Stimulated activated CD4-positive, alpha-beta T cell treated with anti-CD3 and anti-CD28 coated beads, Interleukin-4, amount 100 ng/mL, for 1 hour (primary cell): Measurements from ENCODE around the gene KPNA6.
"Not testable (repeated sequence)": the region's sequence is repeated elsewhere in the genome, so short reads cannot be mapped to it uniquely, and the experiment has no call there.

Experiments used
- DNase-seq: peaks from one replicate; pipeline ENCODE4 v3.0.0-alpha.2; 2020

Gene KPNA6

DNA sequence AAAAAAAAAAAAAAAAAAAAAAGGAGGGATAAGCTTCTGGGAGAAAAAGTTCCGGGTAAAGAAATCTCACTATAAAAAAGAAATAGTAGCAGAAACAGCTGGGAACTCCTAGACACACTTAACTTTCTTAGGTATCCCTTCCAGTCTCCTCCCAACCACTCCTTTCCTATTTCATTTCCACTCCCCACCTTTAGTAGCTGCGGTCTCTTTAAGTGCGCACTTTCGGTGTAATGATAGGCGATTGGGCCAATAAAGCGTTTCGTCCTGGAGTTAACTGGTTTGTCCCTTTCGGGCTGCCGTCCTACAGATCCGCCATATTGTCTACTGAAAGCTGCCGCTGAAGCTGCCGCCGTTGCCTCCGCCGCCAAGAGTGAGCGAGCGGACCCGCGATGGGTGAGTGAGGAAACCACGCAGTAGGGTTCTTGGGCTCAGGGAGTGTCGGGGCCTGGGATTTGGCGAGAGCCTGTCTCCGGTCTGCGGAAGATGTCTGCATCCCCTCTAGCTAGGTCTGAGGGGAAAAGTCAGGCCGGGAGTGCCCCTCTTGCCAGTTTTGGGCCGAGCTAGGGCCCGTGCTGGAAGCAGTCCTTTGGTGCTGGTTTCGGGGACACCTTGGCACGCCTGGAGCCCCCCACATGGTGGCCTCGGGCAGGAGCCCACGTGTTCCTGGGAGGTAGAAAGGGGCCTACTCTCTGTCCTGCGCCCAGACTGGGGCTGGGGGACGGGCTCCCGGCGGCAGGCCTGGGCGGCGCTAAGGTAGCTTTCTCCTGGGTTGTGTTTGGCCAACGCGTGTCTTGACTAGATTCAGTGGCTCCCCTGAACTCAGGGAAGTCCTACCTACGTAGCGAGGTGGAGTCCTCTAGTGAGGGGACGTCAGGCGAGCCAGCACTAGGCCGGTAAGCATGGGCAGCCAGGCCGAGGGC lies at the start of gene KPNA6:
TSS of gene KPNA6 (plus strand) at position 315 of the 920 bp plus-strand sequence. CDS start at position 390, 75 bp downstream.
- peak; percentile 84 for DNase-seq

DNA sequence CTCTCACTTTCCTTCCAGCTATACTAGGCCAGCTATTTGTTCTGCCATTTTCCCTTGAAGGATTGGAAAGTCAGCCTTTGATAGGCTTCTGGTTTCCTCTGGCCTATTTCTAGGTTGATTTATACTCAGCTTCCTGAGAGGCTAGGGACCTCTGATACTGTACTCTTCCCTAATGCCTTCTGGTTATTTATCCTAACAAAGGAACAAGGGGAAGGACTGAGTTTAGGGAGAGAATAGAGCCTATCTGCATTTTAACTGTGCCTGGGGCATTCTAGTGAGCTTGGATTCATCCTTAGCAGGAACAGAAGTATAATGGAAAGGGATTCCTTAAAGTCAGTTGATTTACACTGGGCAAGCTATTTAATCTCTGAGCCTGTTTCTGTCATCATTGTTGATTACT lies 46.9 kb upstream of the KPNA6 start:
- DNase-seq: no peak

DNA sequence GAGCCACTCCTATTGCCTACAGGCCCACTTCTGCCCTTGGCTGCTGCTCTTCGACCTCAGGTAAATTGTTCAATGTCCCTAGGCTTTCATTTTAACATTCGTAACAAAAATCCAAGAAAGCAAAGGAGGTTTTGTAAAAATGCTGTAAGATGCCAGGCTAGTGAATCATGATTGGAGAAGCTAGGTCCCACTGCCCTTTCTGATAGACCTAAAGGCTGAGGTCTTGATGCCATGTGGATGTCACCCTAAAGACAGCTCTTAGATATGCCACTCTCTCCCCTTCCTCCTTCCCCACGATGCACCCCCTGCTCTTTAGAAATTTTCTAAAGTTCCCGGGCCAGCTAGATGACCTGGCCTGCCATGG lies 45.0 kb upstream of the KPNA6 start:
- DNase-seq: no peak

DNA sequence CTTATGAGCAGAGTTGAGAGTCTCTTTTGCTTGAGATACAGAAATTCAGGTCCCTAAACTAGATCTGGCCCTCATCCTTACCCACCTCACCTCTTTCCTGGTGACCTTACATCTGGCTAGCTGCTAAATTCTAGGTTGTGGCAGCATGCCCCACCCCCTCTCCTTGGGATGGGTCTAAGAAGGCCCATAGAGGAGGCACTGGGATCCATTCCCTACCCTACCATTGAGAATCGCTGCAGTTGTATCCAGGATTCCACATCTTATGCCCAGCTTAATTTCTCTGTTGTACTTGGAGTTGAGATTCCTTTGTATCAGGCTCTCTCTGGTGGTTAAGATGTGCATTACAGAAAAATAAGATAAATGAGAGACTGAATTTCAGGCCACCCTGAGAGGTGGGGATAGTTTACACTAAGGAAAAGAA lies 44.6 kb upstream of the KPNA6 start:
- no peak for DNase-seq

DNA sequence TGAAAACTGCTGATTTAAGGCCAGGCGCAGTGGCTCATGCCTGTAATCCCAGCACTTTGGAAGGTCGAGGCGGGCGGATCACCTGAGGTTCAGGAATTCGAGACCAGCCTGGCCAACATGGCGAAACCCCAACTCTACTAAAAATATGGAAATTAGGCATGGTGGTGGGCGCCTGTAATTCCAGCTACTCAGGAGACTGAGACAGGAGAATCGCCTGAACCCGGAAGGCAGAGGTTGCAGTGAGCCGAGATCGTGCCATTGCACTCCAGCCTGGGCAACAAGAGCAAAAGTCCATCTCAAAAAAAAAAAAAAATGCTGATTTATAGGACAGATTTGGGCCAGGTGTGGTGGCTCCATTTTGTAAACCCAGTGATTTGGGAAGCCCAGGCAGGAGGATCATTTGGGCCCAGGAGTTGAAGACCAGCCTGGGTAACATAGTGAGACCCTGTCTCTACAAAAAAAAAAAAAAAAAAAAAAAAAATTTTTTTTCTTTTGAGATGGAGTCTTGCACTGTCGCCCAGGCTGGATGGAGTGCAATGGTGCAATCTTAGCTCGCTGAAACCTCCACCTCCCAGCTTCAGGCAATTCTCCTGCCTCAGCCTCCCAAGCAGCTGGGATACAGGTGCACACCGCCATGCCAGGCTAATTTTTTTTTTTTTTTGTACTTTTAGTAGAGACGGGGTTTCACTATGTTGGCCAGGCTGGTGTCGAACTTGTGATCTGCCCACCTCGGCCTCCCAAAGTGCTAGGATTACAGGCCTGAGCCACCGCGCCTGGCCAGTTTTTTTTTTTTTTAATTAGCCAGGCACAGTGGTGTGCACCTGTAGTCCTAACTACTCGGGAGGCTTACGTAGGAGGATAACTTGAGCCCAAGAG lies 42.0 kb upstream of the KPNA6 start:
- DNase-seq: not testable (repeated sequence)

DNA sequence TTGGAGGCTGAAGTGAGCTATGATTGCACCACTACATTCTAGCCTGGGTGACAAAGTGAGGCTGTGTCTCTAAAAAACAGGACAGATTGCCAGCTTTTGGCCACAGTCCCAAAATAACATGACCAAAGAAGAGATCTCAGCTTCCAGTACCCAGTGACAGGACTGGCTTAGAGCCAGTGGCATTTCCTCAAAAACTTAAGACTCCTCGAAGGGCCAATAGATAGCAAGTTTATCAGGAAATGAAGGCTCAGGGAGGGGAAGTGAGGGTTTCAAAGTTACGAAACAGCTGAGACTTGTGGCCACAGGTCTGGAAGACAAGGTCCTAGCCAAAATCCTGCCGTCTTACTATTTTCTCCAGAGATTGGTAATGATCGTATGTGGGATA lies 41.4 kb upstream of the KPNA6 start:
- no peak for DNase-seq

DNA sequence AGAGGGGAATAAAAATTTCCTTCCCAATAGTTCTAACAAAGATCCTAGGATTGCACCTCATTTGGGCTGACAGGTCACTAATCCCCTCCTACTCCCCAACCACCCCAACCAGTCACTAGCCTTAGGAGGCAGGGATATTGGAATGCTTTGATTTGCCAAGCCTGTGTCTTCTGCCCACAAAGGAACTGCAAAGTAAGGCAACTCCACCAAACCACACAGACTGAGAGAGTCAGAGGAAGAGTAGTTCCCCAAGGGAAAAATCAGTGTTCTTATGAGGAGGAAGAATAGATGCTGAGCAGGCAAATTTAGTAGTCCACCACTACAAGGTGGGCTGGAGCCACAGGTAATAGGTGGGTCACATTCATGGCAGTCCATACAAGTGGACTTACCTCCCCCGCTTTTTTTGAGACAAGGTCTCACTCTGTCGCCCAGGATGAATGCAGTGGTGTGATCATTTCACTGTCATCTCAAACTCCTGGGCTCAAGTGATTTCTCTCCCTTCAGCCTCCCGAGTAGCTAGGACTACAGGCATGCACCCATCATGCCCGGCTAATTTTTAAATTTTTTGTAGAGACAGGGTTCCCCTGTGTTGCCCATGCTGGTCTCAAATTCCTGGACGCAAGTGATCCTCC lies 38.8 kb upstream of the KPNA6 start:
- no peak for DNase-seq

DNA sequence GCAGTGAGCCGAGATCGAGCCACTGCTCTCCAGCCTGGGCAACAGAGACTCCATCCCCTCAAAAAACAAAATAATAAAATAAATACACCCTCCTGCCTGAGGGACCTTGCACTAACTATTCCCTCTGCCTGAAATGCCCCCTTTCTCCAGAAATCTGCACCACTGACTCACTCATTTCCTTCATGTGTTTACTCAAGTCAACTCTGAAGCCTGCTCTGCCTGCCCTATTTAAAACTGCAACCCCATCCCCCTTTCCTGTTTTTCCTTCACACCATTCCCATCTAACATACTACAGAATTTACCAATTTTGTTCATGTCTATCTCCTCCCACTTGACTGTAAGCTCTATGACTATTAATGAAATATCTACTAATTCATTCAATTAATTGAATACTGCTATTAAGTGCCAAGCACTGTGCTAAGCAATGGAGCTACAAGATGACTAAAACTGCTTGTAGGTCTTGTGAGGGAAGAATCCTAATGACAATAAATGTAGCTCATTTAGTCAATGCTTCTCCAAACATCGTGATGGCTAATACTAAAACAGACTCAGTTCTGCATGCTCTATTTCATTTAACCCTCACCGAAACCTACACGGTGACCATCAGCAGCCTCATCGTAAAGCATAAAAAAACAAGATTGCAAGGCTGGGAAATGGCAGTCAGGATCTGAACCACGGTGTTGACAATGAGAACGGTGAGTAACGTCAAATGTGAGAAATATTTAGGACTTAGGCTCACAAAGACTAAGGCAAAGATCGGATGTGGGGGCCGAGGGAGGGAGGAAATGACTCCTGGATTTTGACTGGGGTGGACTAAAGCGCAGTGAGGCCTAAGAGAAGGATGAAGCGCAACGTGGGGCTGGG lies 35.9 kb upstream of the KPNA6 start:
- no peak for DNase-seq

DNA sequence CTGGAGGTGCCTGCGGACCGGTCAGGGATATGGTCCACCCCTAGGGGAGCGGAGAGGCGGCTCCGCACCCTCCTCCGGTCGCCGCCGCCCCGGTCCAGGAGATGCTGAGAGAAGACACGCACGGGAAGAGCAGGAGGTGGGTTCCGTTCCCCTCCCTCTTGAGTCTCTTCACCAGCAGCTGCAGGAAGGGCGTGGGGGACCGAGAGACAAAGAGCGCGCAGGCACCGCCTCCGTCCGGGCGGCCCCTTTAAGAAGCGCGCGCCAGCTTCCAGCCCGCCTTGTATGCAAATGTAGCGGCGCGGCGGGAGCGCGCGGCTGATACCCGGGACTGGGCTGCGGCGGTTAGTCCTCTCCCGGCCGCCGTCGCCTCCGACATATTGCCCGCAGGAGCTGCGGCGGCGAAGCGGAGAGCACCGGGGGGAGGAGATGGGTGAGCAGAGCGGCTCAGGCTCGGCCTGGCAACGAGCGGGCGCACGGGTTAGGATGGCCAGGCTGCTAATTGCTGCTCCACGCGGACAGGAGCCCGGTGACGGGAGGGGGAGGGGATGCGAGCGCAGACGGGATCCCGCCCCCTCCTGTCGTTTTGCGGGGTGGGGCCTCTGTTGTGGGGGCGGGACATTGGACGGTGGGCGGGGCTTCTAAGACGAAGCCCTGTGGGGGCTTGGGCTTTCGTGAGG lies 35.1 kb upstream of the KPNA6 start, which contains the start of gene TMEM39B:
TSS of gene TMEM39B (plus strand) at position 318 of the 677 bp plus-strand sequence. CDS start at position 427, 109 bp downstream.
- peak; percentile 92 for DNase-seq

DNA sequence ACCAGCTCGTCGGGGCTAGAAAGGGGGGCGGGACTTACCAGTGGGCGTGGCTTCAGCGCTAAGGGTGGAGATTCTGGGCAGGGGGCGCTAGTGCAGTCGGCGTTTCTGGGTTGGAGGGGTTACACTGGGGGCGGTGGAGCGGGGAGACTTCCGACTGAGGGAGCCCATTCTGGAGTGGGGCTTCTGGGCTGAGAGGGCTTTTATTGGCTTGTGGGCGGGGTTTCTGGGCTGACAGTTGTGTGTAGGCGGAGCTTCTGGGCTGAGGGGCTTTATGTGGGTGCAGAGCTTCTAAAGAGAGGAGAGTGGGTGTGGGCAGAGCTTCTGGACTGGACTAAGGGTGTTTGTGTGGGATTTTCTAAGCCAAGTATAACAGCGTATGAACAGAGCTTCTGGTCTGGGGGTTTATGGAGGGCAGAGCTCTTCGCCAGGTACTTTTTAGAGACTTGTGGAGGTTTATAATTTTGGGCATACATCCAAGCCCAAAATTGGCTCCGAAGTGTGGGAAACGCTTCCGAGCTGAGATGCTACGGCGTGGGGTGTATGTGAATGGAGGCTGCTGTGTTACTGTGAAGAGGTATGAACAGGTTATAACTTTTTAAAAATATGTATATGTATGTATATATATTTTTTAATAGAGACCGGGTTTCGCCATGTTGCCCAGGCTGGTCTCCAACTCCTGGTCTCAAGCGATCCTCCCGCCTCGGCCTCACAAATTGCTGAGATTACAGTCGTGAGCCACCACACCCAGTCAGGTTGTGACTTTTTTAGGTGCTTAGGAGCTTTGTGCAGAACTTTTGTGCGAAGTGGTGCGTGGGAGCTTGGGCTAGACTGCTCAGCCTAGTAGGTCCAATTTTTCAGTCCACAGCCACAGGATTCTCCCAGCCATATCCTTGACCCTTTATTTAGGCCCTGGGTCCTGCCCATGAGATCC lies 34.3 kb upstream of the KPNA6 start:
- no peak for DNase-seq

DNA sequence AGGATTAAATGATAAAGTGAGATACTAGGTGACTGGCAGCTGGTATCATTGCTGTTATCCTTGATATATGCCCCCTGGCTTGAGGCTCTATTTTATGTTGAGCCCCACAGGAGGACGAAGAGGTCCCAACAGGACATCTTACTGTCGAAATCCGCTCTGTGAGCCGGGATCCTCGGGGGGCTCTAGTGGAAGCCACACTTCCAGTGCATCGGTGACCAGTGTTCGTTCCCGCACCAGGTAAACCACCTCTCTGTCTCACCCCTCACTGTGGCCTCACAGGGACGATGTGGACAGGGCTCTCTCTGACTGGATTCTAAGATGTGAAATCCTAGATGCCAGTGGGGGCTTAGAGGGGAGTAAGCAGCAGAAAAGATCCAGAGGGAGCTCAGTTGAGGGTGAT lies 33.0 kb upstream of the KPNA6 start:
- no peak for DNase-seq

DNA sequence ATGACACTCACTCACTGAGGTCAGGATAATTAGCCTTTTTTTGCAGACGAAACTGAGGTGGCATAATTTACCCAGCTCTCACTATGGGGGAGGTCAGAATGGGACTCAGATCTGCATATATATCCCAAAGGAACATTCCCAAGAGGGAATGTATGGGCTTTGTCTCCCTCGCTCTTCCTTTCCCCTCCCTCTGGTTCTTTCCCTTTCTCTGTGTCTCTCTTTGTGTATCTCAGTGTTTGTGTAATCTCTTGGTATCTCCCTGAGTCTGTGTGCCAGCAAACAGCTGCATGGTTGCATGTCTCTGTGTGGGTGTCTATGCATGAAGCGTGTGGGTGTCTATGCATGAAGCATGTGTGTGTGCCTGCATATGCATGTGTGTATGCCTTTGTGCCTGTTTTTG lies 30.4 kb upstream of the KPNA6 start:
- DNase-seq: no peak

DNA sequence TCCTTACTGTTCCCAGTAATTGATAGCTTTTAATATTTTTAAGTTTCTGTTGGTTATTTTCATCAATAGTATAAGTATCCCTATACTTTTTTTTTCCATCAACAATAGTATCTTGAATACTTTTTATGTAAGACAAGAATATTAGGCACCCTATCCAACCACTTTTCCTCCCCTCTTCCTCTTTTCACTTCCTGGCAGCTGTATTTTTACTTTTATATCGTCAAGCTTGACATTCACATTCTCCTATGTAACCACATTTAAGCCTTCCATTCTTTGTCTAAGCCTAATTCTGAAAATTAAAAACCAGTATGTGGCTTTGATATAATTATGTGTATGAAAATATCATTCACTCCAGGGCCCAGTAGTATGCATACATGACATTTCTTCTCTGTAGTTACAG lies 25.8 kb upstream of the KPNA6 start:
- no peak for DNase-seq

DNA sequence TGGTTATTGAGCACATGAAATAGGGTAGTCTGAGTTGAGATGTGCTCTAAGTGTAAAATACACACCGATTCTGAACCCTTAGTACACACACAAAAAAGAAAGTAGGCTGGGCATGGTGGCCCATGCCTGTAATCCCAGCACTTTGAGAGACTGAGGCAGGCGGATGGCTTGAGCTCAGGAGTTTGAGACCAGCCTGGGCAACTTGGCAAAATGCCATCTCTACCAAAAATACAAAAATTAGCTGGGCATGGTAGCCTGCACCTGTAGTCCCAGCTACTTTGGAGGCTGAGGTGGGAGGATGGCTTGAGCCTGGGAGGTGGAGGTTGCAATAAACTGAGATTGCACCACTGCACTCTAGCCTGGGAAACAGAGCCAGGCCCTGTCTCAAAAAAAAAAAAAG lies 21.5 kb upstream of the KPNA6 start:
- not testable (repeated sequence) for DNase-seq

DNA sequence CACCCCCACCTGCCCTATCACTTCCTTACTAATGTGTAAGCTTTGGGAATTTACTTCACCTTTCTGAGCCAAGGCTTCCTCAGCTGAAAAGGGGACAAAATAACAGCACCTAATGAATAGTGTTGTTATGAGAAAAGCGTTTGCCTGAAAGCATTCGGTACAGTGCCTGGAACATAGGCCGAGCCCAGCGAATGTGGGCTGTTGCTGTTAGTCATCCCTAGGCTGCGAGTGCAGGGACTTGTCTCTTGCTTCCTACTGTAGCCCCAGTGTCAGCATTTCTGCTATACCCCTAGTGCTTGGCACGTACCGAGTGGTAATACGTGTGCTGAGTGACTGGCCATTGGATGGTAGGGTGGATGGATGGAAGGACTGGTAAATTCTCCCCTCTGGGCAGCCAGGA lies 16.7 kb upstream of the KPNA6 start:
- DNase-seq: no peak

DNA sequence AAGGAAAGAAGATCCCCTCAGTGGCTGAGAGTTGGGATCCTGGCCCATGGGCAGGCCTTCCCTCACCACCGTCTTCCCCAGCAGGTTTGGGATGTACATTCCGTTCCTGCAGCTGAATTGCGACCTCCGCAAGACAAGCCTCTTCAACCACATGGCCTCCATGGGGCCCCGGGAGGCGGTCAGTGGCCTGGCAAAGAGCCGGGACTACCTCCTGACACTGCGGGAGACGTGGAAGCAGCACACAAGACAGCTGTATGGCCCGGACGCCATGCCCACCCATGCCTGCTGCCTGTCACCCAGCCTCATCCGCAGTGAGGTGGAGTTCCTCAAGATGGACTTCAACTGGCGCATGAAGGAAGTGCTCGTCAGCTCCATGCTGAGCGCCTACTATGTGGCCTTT lies 16.3 kb upstream of the KPNA6 start:
- DNase-seq: no peak

DNA sequence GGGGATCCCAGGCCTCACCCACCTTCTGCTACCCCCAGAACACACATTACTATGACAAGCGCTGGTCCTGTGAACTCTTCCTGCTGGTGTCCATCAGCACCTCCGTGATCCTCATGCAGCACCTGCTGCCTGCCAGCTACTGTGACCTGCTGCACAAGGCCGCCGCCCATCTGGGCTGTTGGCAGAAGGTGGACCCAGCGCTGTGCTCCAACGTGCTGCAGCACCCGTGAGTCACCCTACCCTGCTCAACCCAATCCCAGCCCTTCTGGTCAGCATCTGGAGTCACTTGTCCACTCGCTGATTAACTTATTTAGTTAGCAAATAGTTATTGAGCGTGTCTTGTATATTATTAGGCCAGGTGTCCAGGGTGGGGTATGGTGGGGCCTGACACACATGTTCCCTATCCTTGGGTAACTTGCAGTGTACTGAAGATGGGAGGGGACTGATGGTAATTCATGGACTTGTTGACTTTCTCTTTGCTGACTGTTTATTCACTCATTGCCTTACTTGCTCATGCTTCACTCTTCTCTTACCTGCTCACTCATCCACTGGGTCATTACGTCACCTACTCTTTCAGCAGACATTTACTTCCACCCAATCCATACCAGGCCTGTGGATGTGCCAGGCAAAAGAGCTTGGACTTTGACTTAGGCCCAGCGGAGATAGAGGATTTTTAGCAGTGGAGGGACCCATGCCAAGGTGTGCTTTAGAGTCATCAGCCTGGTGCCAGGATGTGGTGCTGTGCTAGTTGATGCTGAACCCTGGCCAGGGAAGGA lies 12.9 kb upstream of the KPNA6 start:
- DNase-seq: no peak

DNA sequence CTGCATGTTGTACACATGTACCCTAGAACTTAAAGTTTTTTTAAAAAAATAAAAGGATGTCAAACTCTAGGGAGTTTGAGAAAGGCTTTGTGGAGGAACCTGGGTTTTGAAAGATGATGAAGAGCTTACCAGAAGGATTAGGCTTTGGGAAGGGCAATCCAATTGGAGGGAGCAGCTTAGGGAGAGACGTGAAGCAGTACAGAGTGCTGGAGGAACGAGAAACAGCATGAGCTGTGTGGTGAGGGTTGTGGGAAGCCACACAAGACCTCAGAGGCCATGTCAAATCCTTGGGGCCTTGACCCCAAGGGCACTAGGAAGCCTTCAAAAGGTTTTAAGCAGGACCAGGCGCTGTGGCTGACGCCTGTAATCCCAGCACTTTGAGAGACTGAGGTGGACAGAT lies 8.4 kb upstream of the KPNA6 start:
- no peak for DNase-seq

DNA sequence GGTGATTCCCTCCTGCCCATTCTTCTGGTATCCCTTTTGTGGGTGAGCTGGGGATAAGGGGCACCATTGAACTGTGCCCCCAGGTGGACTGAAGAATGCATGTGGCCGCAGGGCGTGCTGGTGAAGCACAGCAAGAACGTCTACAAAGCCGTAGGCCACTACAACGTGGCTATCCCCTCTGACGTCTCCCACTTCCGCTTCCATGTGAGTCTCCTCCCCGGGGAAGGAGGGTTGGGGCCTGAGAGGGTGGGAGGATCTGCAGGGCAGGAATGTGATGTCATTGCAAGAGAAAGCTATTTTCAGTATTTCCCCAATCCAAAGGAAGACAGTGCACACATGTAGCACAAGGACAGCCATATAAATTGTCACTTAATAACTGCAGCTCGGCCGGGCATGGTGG lies 7.5 kb upstream of the KPNA6 start:
- no peak for DNase-seq
